Measurements from ENCODE around the gene RNF19B.
"Not testable (repeated sequence)": the region's sequence is repeated elsewhere in the genome, so short reads cannot be mapped to it uniquely, and the experiment has no call there.

RNF19B gene, protein sequence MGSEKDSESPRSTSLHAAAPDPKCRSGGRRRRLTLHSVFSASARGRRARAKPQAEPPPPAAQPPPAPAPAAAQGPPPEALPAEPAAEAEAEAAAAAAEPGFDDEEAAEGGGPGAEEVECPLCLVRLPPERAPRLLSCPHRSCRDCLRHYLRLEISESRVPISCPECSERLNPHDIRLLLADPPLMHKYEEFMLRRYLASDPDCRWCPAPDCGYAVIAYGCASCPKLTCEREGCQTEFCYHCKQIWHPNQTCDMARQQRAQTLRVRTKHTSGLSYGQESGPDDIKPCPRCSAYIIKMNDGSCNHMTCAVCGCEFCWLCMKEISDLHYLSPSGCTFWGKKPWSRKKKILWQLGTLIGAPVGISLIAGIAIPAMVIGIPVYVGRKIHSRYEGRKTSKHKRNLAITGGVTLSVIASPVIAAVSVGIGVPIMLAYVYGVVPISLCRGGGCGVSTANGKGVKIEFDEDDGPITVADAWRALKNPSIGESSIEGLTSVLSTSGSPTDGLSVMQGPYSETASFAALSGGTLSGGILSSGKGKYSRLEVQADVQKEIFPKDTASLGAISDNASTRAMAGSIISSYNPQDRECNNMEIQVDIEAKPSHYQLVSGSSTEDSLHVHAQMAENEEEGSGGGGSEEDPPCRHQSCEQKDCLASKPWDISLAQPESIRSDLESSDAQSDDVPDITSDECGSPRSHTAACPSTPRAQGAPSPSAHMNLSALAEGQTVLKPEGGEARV
- 41.9 to 65.0 reads per million in 2 donors for total RNA-seq

GRCh38 chr1:32964461-32965250 is at the start of gene RNF19B:
TSS of gene RNF19B (minus strand) at chr1:32964809. CDS start at chr1:32964685, 124 bp downstream.
- peak; percentile 91 for DNase-seq

DNA sequence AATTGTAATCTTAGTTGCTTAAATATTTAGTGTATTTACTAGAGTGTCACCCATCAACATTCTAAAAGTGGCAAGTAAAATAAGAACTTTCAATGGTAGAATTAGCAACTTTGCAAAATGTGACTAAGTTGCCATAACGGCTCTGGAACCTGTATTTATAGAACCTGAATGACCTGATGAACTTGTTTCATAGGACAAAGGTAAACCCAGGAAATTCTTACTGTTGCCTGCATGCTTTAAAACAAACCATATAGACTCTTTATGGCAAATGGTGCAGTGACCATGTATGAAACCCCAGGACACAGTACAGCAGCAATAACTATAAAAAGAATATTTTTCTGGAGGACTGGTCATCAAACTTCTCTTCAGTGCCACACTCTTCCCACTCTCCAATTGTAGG is 49.2 kb upstream of the RNF19B start:
- DNase-seq: no peak

GRCh38 chr1:33012165-33012564 is 47.6 kb upstream of the RNF19B start:
- DNase-seq: no peak

DNA sequence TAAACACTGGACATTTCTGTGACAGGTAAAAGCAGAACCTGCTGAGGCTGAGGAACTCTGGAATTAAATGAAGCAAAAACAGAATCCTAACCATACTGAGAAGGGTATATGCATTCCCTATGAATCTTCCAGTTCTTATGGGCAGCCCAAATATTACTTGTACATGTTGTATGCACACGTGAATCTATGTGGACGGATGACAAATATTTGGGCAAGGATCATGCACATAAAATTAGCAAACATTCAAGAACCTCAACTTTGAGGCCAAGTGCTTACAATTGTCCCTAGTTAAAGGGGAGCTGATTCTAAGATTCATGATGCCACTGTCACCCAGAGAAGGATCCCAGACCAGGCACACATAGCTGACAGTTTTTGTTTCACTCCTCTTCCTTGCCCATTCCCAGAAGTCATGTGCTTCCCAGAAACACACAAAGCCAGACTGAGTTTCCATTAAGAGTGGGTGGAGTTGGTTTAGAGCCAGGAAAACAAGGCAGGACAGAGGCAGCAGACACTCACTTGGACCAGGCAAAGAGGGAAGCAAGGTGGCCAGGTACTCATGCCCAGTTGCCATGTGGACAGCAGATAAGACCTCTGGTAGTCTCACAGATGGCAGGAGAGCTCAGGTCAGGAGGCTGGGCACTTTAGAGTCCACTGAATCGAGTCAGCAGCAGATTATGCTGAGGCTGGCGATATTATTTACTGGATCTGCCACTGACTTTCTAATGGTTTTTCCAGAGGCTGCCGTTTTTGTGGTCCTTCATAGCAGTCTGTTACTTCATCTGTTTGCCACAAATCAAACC is 46.5 kb upstream of the RNF19B start:
- DNase-seq: no peak

- DNase-seq: no peak
These were observed 45.0 kb upstream of the RNF19B start for GRCh38 chr1:33009561-33009960.

GRCh38 chr1:33008051-33008914 is 43.7 kb upstream of the RNF19B start:
- DNase-seq: no peak

- no peak for DNase-seq
These were observed 42.8 kb upstream of the RNF19B start for GRCh38 chr1:33007190-33008050.

DNA sequence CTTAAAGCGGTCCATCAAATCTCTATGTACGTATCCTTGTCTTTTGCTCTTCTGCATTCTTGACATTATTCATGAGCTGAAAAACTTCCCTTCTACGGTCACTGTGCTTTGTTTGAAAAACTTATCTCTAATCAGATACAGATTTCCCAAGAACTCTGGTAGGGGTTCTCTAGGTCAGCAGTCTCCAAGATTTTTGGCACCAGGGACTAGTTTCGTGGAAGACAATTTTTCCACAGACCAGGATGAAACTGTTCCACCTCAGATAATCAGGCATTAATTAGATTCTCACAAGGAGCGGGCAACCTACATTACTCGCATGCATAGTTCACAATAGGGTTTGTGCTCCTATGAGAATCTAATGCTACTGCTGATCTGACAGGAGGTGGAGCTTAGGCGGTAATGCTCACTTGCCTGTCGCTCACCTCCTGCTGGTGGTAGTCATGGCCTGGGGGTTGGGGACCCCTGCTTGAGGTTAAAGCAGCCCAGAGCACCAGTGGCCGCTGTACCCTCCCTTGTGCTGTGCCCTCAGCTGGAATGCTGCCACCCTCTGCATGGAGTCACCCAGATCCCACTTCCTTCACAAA is 41.3 kb upstream of the RNF19B start:
- DNase-seq: no peak

DNA sequence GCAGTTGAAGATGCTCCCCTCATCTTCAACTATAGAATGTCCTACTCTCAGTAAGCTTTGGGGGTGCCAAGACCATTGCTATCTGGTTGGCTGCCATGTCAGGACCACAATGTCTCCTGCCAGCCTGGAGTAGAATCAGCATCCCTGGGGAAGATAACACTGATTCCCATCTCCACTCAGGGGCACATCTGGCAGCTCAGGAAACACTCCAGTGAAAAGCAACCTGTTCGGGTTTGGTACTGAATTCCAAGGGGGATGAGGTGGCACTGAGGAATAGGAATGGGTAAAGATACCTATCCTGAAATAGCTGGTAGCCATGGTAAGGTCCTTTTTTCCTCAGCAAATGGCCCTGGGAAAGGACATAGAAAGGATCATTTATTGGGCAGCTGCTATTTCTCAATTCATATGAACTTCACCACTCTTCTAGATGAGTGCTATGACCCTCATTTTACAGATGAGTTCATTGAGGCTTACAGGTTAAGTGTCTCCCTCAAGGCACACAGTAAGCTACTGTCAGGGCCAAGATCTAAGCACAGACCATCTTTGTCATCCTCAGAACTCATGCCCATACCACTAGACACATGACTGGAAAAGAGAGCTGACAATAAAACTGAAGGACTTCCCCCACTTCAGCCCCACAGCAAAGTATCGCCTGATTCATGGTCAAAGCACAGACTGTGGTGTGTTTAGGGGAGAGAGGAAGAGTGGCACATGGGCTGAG is 40.7 kb upstream of the RNF19B start:
- DNase-seq: no peak

GRCh38 chr1:33004613-33005012 is 40.0 kb upstream of the RNF19B start:
- no peak for DNase-seq

DNA sequence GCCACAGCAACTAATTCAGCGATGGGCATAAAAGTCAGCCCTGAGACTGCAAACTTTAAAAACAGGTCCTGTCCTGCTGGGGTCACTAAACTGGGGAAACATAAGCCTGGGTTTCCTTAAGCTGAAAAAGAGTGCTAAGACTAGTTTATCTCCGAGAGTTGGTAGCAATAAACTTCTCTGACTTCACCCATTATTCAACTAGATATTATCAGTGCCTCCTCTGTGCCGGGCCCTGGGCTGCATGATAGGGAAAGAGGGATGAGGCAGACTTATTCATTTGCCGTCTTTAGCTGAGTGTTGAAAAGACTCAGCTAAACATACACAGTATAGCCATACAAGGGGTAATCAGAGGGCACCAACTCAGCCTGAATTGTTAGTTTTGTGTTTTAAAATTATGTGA is 39.0 kb upstream of the RNF19B start:
- no peak for DNase-seq

DNA sequence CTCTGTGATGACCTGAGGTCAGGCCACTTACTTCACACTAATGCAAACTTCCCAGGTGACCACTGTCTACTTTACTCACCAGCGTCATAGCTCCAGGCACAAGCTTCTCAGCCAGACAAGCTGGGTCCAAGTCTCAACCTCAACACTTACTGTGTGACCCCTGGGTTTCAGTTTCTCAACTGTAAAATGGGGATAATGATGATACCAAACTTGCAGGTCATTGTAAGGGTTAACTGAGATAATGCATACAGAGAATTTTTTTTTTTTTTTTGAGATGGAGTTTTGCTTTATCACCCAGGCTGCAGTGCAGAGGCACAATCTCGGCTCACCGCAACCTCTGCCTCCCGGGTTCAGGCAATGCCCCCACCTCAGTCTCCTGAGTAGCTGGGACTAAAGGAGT is 37.4 kb upstream of the RNF19B start:
- DNase-seq: no peak

GRCh38 chr1:33001282-33001681 is 36.7 kb upstream of the RNF19B start:
- no peak for DNase-seq

DNA sequence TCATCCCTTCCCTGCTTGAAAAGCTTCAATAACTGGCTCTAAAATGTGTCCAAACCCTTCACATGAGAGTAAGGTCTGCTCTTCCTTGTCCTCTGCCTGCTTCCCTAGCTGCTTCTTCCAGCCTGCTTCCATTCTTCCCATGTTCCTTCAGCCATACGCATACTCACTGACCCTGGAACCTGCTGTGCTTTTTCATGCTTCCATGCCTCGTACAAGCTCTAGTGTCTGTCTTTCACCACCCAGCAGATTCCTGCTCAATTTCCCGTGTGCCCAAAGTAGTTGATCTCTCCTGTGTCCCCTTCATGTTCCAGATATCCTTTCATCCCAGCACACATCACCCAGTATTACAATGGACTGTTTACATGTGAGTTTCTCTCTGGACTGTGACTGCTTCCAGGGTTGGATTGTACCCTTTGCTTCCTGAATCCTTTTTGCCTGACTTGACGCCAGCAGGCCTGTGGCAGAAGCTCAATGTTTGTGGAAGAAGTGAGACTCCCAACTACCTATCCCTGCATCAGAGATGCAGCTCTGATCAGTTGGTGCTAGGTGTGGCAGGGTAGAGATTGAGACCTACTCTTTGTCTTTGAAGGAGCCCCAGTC is 35.9 kb upstream of the RNF19B start:
- DNase-seq: no peak

DNA sequence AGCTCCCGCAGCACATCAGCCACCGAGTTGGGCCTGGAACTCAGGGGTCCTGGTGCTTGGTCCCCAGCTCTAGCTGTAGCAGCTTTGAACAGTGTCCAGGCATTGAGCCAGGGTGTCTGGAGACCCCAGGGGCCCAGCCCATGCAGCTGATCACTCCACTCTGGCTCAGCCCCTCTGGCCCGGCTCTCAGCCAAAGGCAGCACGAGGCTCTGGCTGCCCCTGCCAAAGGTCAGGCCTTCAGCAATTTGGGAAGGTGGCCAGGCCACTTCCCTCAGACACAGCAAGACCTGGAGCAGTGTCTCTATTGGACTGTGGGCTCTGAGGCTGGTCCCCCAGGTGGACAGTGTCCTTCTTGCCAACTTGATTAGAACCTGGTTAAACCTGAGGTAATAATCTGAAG is 34.4 kb upstream of the RNF19B start:
- no peak for DNase-seq

DNA sequence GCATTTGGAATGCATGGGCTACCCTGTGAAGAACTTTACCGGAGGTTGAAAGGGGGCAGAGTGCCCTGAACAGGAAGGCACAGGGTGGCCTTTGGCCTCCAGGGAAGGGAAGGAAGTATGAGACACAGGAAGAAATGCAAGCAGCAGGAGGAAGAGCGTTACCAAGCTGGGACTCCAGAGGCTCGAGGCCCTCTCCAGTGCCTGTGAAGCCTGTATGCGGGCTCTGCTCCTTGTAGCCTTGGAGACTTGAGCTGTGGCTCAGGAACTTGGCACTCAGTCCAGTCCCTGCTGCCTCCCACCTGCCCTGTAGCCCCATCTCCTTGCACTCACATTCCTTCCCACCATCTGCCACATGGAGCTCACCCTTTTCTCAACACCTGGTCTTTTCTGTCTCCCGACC is 33.5 kb upstream of the RNF19B start:
- DNase-seq: no peak

DNA sequence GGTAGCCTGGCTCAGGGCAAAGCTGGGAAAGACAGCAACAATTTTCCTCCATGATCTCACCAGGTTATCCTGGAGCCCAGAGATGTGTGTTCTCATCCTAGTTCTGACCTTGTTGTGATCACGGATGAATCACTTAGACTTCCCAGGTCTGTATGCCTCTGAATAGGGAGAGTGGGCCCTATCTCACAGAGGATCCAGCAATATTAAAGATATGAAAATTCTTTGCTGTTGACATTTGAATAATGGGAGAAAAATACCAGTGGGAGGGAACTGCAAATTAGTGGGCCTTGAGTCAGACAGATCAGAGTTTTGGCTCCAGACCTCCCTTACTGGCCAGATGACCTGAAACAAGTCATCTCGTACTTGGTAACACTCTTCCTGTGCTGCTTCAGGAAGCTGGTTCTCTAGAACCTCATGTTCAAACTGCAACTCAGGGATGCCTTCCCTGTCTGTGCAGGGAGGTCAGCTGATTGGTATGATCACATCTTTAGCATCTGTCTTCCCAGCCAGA is 32.8 kb upstream of the RNF19B start:
- DNase-seq: no peak

DNA sequence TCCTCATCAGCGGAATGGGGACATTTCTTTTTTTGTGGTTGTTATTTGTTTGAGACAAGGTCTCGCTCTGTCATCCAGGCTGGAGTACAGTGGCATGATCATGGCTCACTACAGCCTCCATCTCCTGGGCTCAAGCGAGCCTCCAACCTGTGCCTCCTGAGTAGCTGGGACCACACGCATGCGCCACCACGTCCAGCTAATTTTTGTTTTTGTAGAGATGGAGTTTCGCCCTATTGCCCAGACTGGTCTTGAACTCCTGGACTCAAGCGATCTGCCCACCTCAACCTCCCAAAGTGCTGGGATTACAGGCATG is 28.7 kb upstream of the RNF19B start:
- DNase-seq: not testable (repeated sequence)

Measured in activated gamma-delta T cell (primary cell).